ENCODE results near the gene RPL14. TPM values are rescaled to one million over a fixed set of nuclear protein-coding genes. Genes with fewer than 3 reads are reported as not detected.

RPL14 gene
- total RNA-seq, 1 donor from 2014 or later, result 1,554 TPM

DNA sequence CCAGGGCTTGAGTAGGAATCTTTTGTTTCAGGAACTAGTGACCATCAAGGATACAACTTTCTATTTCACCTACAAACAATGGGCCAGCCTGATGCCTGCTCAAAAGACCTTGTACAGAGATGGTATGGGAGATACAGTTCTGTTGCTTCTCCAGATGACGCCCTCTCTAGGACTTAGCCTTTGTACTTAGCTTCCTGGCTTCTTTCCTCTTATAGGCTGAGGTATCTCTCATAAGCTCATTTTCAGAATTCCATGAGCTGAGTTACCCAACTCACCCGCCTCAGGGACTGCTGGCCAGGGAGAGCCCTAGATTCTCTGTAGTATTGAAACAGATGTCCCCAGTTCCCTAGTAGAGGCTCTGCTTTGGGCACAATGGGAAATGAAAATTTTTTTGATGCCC, 40.1 kb downstream of the RPL14 start:
- Histone ChIP-seq H3K4me1 (no peaks in the 10 kb centered on the region), H3K4me3 (no peak overlapping the region), H3K36me3 (no peaks in the 10 kb centered on the region), H3K27me3 (no peaks in the 10 kb centered on the region), H3K27ac (no peak overlapping the region), H3K9me3 (no peaks in the 10 kb centered on the region)
- TF ChIP-seq, protein P1, sequence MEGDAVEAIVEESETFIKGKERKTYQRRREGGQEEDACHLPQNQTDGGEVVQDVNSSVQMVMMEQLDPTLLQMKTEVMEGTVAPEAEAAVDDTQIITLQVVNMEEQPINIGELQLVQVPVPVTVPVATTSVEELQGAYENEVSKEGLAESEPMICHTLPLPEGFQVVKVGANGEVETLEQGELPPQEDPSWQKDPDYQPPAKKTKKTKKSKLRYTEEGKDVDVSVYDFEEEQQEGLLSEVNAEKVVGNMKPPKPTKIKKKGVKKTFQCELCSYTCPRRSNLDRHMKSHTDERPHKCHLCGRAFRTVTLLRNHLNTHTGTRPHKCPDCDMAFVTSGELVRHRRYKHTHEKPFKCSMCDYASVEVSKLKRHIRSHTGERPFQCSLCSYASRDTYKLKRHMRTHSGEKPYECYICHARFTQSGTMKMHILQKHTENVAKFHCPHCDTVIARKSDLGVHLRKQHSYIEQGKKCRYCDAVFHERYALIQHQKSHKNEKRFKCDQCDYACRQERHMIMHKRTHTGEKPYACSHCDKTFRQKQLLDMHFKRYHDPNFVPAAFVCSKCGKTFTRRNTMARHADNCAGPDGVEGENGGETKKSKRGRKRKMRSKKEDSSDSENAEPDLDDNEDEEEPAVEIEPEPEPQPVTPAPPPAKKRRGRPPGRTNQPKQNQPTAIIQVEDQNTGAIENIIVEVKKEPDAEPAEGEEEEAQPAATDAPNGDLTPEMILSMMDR (IDR thresholded peaks at IDR 0.05), result no peak
- no peak for ATAC-seq
- intact Hi-C loops (cut with DNase I), result no loop called here
- DNase-seq, result no peak

DNA sequence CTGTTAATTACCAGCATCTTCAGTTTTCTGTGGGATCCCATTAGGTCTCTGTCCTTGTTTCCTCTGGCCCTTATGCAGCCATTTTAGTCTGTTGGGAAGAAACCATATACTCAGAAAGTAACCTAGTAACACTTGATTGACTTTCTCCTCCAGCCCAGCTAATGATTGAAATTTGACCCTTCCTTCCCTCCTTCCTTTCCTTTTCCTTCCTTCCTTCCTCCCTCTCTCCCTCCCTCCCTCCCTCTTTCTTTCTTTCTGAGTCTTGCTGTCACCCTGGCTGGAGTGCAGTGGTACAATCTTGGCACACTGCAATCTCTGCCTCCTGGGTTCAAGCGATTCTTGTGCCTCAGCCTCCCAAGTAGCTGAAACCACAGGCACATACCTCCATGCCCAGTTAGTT, 42.8 kb downstream of the RPL14 start:
- TF ChIP-seq, protein P1 (IDR thresholded peaks at IDR 0.05), result no peak
- no peaks in the 10 kb centered on the region for H3K27me3 ChIP-seq
- no peak for ATAC-seq
- peaks cover 5% of the 10 kb centered on the region for H3K4me1 ChIP-seq
- H3K36me3 ChIP-seq, result no peaks in the 10 kb centered on the region
- H3K4me3 ChIP-seq, result no peak overlapping the region
- DNase-seq, result no peak
- intact Hi-C loops (cut with DNase I), result no loop called here
- H3K27ac ChIP-seq, result no peak overlapping the region
- H3K9me3 ChIP-seq, result no peaks in the 10 kb centered on the region

DNA sequence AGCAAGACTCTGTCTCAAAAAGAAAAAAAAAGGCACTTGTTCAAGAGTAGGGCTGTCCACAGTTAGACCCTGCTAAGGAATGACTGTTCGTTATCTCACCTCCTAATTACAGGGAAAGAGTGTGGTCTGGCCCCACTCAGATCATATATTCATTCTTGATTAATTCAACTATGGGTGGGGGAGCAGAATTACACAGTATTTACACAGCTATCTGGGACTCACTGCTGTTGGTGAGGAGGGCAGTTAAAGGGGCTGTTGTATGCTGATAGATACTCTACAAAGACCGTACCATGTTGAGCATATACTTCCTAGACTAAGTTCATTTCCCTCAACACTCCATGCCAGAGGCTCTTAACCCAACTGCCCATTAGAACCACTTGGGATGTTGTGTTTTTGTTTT, 44.9 kb downstream of the RPL14 start:
- Histone ChIP-seq H3K4me3 (no peak overlapping the region), H3K36me3 (no peaks in the 10 kb centered on the region), H3K27me3 (no peaks in the 10 kb centered on the region), H3K9me3 (no peaks in the 10 kb centered on the region), H3K27ac (no peak overlapping the region), H3K4me1 (peaks cover 14% of the 10 kb centered on the region)
- no peak for ATAC-seq
- TF ChIP-seq, protein P1 (IDR thresholded peaks at IDR 0.05), result no peak
- DNase-seq, result no peak
- intact Hi-C loops (cut with DNase I), result no loop called here

DNA sequence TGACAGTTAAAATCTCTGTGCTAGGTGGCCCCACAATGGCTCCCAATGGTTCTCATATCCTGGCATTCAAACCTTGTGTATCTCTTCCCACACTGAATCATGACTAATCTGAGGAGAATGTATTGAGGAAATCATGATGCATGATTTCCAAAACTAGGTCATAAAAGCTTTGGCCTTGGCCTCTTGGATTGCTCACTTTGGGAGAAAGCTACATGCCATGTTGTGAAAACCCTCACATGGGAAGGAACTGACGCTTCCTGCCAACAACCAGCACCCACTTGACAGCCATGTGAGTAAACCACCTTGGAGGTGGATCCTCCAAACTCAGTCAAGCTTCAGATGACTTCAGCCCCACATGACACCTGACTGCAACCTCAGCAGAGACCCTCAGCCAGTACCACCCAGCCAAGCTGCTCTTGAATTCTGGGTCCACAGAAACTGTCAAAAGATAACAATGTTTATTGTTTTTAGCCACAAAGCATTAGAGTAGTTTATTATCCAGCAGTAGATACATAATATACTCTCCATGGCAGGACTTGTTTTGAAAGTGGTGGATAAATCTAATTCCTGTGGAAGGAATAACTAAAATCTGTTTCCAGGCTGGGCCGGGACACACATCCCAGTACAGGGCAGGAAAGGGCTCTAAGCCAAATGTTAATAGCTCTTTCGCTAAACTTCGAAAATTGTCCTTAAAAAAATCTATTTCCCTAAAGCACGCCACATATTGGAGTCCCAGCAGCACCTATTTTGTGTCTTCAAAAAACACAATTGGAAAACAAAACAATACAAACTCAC, 47.7 kb downstream of the RPL14 start:
- Histone ChIP-seq H3K9me3 (no peaks in the 10 kb centered on the region), H3K27ac (peak overlapping the region; percentile 82), H3K36me3 (peaks cover 6% of the 10 kb centered on the region), H3K27me3 (no peaks in the 10 kb centered on the region), H3K4me3 (peak overlapping the region; percentile 70), H3K4me1 (peaks cover 14% of the 10 kb centered on the region)
- ATAC-seq (peak; percentile 45), DNase-seq (no peak)
- intact Hi-C loops (cut with DNase I), result no loop called here
- TF ChIP-seq, protein P1 (IDR thresholded peaks at IDR 0.05), result no peak

DNA sequence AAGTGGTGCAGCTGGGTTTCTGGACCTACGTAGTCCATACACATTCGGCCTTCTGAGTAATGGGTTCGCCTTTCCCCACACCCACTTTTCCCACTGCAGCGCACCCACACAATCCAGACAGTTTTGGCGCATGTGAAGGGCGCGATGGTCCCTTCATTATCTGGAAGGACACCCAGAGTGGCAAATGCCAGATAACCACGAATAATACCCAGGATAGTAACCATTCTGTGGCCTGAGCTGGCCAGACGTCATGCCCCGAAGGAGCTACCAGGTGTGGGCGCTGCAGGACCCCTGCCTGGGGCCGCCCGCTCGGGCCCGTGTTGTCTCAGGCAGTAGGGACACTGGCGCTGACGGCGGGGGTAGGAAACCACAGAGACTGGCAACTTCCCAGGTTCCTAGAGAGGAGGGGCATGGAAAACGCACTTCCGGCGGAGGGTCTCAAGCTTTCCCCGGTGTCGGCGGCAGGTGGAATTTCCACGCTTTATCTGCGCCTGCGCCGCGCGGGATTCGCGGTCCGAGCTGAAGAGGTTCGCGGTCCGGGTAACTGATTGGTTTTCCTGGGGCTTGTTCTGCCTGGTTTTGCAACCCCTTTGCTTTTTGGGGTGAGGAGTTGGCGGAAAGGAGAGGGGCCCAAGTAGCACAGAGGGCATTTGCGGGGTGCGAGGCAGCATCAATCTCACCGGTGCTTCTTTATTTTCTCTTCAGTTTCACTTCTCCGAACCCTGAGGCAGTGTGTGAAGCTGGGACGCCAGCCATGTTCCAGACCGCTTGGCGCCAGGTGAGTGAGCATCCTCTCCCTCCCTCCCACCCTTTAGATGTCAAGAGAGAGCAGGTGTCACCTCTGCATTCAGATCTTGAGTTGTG, 48.7 kb downstream of the RPL14 start, which contains the start of gene ZNF620:
Gene ZNF620 (plus strand): TSS at position 441 of the 864 bp plus-strand sequence. CDS start 314 bp downstream, at position 755.
- Histone ChIP-seq H3K4me1 (peaks cover 14% of the 10 kb centered on the region), H3K4me3 (peak within 1 kb of the TSS; percentile 70), H3K36me3 (peaks cover 7% of the 10 kb centered on the region), H3K9me3 (no peaks in the 10 kb centered on the region), H3K27ac (peak within 1 kb of the TSS; percentile 82), H3K27me3 (no peaks in the 10 kb centered on the region)
- ATAC-seq (peak; percentile 97), DNase-seq (peak; percentile 92)
- TF ChIP-seq, protein P1 (IDR thresholded peaks at IDR 0.05), result peak; percentile 32
- intact Hi-C loops (cut with DNase I), result no loop called here

Measured in upper lobe of right lung (tissue), 1 donor.